Brain microvascular endothelial cell (primary cell): ENCODE data around the gene CXCL16.

Experiments
- DNase-seq: peaks from one replicate; pipeline ENCODE4 v3.0.0-alpha.2; 2020
- H3K27ac ChIP-seq: fragments of 250-450 bp; sonication (Bioruptor Pico); 2 replicates; pipeline ENCODE4 v1.5.1; 2020; ENCODE audit warnings: mild to moderate bottlenecking, moderate library complexity
- H3K27me3 ChIP-seq: fragments of 250-450 bp; sonication (Bioruptor Pico); replicated peaks from 2 replicates; pipeline ENCODE4 v1.5.1; 2020; ENCODE audit warnings: mild to moderate bottlenecking
- H3K36me3 ChIP-seq: fragments of 250-450 bp; sonication (Bioruptor Pico); replicated peaks from 2 replicates; pipeline ENCODE4 v1.5.1; 2020; ENCODE audit warnings: mild to moderate bottlenecking
- H3K4me3 ChIP-seq: 2 replicates; pipeline ENCODE4 v1.5.1; 2011; ENCODE audit warnings: low read depth, mild to moderate bottlenecking, control low read depth, low read length, moderate library complexity
- in situ Hi-C: cut with HindIII; loops from 2 replicates; pipeline ENCODE4 v1.10.0; 2017; ENCODE audit warnings: low sequenced_read_pairs, low pct_ligation_motif_present
- TF ChIP-seq, protein P1 (sequence below): IDR thresholded peaks from 2 replicates; pipeline ENCODE4 v1.5.1; 2011; ENCODE audit warnings: low read depth, mild to moderate bottlenecking, moderate library complexity, low read length, control low read depth, inconsistent platforms; ENCODE audit errors: missing control alignments

Gene CXCL16

GRCh38 chr17:4744999-4745969 lies 5.6 kb upstream of the CXCL16 start:
- Histone ChIP-seq H3K27me3 (peaks cover 14% of the 10 kb centered on the region), H3K27ac (no peak overlapping the region), H3K36me3 (no peaks in the 10 kb centered on the region), H3K4me3 (no peak overlapping the region)
- no peak for DNase-seq
- in situ Hi-C loops: no loop called here
- TF ChIP-seq, protein P1, sequence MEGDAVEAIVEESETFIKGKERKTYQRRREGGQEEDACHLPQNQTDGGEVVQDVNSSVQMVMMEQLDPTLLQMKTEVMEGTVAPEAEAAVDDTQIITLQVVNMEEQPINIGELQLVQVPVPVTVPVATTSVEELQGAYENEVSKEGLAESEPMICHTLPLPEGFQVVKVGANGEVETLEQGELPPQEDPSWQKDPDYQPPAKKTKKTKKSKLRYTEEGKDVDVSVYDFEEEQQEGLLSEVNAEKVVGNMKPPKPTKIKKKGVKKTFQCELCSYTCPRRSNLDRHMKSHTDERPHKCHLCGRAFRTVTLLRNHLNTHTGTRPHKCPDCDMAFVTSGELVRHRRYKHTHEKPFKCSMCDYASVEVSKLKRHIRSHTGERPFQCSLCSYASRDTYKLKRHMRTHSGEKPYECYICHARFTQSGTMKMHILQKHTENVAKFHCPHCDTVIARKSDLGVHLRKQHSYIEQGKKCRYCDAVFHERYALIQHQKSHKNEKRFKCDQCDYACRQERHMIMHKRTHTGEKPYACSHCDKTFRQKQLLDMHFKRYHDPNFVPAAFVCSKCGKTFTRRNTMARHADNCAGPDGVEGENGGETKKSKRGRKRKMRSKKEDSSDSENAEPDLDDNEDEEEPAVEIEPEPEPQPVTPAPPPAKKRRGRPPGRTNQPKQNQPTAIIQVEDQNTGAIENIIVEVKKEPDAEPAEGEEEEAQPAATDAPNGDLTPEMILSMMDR: no peak

DNA sequence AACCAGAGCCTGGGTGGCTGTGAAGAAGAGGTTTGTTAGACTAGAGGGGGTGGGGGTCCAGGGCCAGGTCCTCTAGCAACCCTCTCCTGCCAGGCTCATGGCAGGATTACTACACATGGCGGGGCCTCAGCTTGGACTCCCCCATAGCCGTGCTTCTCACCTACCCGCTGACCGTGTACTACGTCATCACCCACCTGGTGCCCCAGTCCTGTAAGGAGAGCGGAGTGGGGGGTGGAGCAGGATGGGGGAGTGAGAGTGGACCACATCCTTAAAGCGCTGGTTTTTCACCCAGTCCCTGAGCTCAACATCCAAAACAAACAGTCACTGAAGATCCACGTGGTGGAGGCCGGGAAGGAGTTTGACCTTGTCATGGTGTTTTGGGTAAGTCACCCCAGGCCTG lies 4.2 kb upstream of the CXCL16 start:
- Histone ChIP-seq H3K27ac (no peak overlapping the region), H3K27me3 (peaks cover 21% of the 10 kb centered on the region), H3K36me3 (no peaks in the 10 kb centered on the region), H3K4me3 (no peak overlapping the region)
- in situ Hi-C loops: no loop called here
- no peak for DNase-seq
- TF ChIP-seq, protein P1: no peak

GRCh38 chr17:4743216-4743615 lies 3.5 kb upstream of the CXCL16 start:
- in situ Hi-C loops: no loop called here
- Histone ChIP-seq H3K27ac (no peak overlapping the region), H3K4me3 (no peak overlapping the region), H3K36me3 (no peaks in the 10 kb centered on the region), H3K27me3 (peaks cover 26% of the 10 kb centered on the region)
- no peak for DNase-seq
- TF ChIP-seq, protein P1: no peak

DNA sequence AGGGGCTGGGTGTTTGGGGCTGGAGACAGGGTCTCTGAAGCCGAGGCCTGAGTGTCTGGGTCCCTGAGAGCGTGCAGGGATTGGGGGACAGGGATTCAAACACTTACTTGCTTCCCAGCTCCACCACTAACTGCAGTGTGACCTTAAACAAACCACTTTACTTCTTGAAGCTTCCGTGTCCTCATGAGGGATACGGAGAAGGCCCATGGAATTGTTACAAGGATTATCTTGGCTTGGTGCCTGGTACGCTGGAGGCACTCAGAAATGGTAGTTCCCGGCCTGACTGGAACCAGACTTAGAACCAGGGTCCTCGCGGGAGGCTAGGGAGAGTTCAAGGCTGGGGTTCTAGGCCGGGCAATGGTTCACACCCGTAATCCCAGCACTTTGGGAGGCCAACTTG lies 2.9 kb upstream of the CXCL16 start:
- Histone ChIP-seq H3K4me3 (no peak overlapping the region), H3K27ac (no peak overlapping the region), H3K36me3 (no peaks in the 10 kb centered on the region), H3K27me3 (peaks cover 28% of the 10 kb centered on the region)
- in situ Hi-C loops: no loop called here
- no peak for DNase-seq
- TF ChIP-seq, protein P1: no peak

GRCh38 chr17:4742133-4742532 lies 2.4 kb upstream of the CXCL16 start:
- no peak for DNase-seq
- Histone ChIP-seq H3K36me3 (no peaks in the 10 kb centered on the region), H3K27me3 (peaks cover 28% of the 10 kb centered on the region), H3K4me3 (no peak overlapping the region), H3K27ac (no peak overlapping the region)
- in situ Hi-C loops: no loop called here
- TF ChIP-seq, protein P1: no peak
